Lower leg skin (tissue), 3 donors: Measurements from ENCODE around the gene MB21D2.

Source experiments
- POLR2A ChIP-seq, 2 donors: fragments of 450-650 bp; IDR thresholded peaks; one replicate each; pipeline ENCODE4 v1.6.1; 2016 to 2017; ENCODE audit warnings: antibody characterized with exemption in 2 of 2, mild to moderate bottlenecking in 1 of 2, moderate library complexity in 1 of 2
- TF ChIP-seq, protein P1 (sequence below), 3 donors: fragments of 450-650 bp; IDR thresholded peaks; one replicate each; pipeline ENCODE4 v1.5.1; 2016; ENCODE audit warnings: antibody characterized with exemption in 3 of 3, mild to moderate bottlenecking in 3 of 3, moderate library complexity in 2 of 3

DNA sequence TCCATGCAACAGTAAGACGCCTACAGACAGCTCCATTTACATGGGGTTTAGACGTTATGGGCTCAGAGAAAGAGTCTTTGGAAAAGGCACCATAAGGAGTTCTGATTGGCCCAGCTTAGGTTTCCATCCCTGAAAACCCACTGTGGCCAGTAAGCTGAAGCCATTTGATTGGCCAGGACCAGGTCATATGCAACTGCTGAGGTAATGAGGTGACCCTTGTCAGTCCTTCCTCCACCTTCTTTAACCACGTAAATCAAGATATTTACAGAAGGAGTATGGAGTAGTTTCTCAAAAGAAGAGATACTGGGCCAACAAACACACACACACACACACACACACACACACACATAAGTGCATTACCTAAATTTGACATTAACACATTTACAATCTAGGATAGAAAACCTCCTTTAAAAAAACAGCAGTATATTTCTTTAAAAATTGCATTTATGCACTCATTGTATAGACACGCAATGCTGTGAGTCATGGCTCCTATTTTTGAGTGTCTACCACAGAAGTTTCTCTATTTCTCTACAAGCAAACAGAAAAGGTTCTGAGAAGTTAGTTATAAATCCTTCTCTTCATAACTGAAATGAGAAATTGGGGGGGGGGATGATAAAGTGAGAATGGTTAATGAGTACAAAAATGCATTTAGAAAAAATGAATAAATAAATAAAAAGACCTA lies 16.3 kb upstream of the MB21D2 start:
- TF ChIP-seq, protein P1, sequence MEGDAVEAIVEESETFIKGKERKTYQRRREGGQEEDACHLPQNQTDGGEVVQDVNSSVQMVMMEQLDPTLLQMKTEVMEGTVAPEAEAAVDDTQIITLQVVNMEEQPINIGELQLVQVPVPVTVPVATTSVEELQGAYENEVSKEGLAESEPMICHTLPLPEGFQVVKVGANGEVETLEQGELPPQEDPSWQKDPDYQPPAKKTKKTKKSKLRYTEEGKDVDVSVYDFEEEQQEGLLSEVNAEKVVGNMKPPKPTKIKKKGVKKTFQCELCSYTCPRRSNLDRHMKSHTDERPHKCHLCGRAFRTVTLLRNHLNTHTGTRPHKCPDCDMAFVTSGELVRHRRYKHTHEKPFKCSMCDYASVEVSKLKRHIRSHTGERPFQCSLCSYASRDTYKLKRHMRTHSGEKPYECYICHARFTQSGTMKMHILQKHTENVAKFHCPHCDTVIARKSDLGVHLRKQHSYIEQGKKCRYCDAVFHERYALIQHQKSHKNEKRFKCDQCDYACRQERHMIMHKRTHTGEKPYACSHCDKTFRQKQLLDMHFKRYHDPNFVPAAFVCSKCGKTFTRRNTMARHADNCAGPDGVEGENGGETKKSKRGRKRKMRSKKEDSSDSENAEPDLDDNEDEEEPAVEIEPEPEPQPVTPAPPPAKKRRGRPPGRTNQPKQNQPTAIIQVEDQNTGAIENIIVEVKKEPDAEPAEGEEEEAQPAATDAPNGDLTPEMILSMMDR (IDR thresholded peaks at IDR 0.05): no peak
- no peak for TF ChIP-seq POLR2A (IDR thresholded peaks at IDR 0.05)
